Measurements from ENCODE around the gene CCDC110.
A peak's percentile ranks its signal among the peaks of the same experiment; 100 is the strongest.

The CCDC110 gene

GRCh38 chr4:185412412-185412811 lies 59.1 kb downstream of the CCDC110 start:
- DNase-seq, result no peak

GRCh38 chr4:185411849-185412248 lies 59.7 kb downstream of the CCDC110 start:
- no peak for DNase-seq

GRCh38 chr4:185408432-185408831 lies 63.1 kb downstream of the CCDC110 start:
- DNase-seq, result no peak

GRCh38 chr4:185405296-185405999 lies 66.1 kb downstream of the CCDC110 start:
- no peak for DNase-seq

- DNase-seq, result no peak
These were observed 67.5 kb downstream of the CCDC110 start for GRCh38 chr4:185404031-185404430.

GRCh38 chr4:185399466-185399865 lies 72.1 kb downstream of the CCDC110 start:
- no peak for DNase-seq

GRCh38 chr4:185398618-185399017 lies 72.9 kb downstream of the CCDC110 start:
- DNase-seq, result no peak

GRCh38 chr4:185396724-185397385 lies 74.7 kb downstream of the CCDC110 start, which contains the start of gene ANKRD37:
Gene ANKRD37 (plus strand): TSS chr4:185396841. CDS start chr4:185396924, 83 bp downstream.
- no peak for DNase-seq

GRCh38 chr4:185395956-185396723 lies 75.4 kb downstream of the CCDC110 start:
- DNase-seq, result peak; percentile 97

GRCh38 chr4:185395238-185395955 lies 76.1 kb downstream of the CCDC110 start, which contains the start of gene LRP2BP:
Gene LRP2BP (minus strand): TSS chr4:185395924. CDS start chr4:185378186, 17,738 bp downstream.
- DNase-seq, result peak in 1 of 2 donors; percentile 48
